Caco-2 (cell line): ENCODE results near the gene LRRIQ3. TPM values are rescaled to one million over a fixed set of nuclear protein-coding genes. Genes with fewer than 3 reads are reported as not detected.
"Not testable (repeated sequence)": the region's sequence is repeated elsewhere in the genome, so short reads cannot be mapped to it uniquely, and the experiment has no call there.

Experiments
- BruUV-seq: library from RNA; stranded (reverse); fragments of 400-500 nt; replicated peaks from 2 replicates; lab custom pipeline; 2021; lab: Mats Ljungman, UMichigan
- CTCF ChIA-PET: fragments of 300-600 bp; sonication (Branson Sonifier 250); formaldehyde crosslinking; loops from one replicate; lab custom pipeline; 2022; ENCODE audit warnings: antibody characterized with exemption; lab: Charles Lee
- POLR2A ChIA-PET: fragments of 300-600 bp; sonication (Branson Sonifier 250); formaldehyde crosslinking; loops from one replicate; lab custom pipeline; 2022; ENCODE audit warnings: antibody characterized with exemption; lab: Charles Lee
- DNase-seq, 2 experiments: peaks; one replicate each; pipeline versions ENCODE4 v3.0.0 to v3.0.0-alpha.2; 2020 to 2022
- H3K27me3 ChIP-seq: replicated peaks from 2 replicates; pipeline ENCODE4 v1.6.0; 2011; ENCODE audit warnings: low read length; ENCODE audit not compliant: control insufficient read depth, insufficient read depth
- H3K36me3 ChIP-seq: 2 replicates; pipeline ENCODE4 v1.5.1; 2011; ENCODE audit warnings: low read length; ENCODE audit not compliant: control insufficient read depth, insufficient read depth
- H3K4me1 ChIP-seq: fragments of 250-450 bp; sonication (Bioruptor Pico); 2 replicates; pipeline ENCODE4 v1.5.1; 2020; ENCODE audit warnings: mild to moderate bottlenecking
- H3K4me3 ChIP-seq: 2 replicates; pipeline ENCODE4 v1.5.1; 2011; ENCODE audit warnings: low read depth, mild to moderate bottlenecking, control low read depth, low read length
- H3K9me3 ChIP-seq: fragments of 250-450 bp; sonication (Bioruptor Pico); 2 replicates; pipeline ENCODE4 v1.5.1; 2020; ENCODE audit warnings: mild to moderate bottlenecking, moderate library complexity
- H3K27ac Mint-ChIP-seq: one replicate; pipeline ENCODE4 v1.8.0; 2022; ENCODE audit warnings: mixed read lengths; ENCODE audit not compliant: unreplicated experiment
- H3K27me3 Mint-ChIP-seq: one replicate; pipeline ENCODE4 v1.8.0; 2022; ENCODE audit warnings: mixed read lengths; ENCODE audit not compliant: insufficient read depth, unreplicated experiment
- H3K36me3 Mint-ChIP-seq: one replicate; pipeline ENCODE4 v1.8.0; 2022; ENCODE audit warnings: mild to moderate bottlenecking, mixed read lengths; ENCODE audit not compliant: insufficient read depth, unreplicated experiment
- H3K4me1 Mint-ChIP-seq: one replicate; pipeline ENCODE4 v1.8.0; 2022; ENCODE audit warnings: low read depth, mixed read lengths; ENCODE audit not compliant: unreplicated experiment
- H3K4me3 Mint-ChIP-seq: one replicate; pipeline ENCODE4 v1.8.0; 2022; ENCODE audit warnings: mild to moderate bottlenecking, moderate library complexity, mixed read lengths; ENCODE audit not compliant: unreplicated experiment
- H3K9me3 Mint-ChIP-seq: one replicate; pipeline ENCODE4 v1.8.0; 2022; ENCODE audit warnings: mixed read lengths; ENCODE audit not compliant: unreplicated experiment
- CTCF ChIP-seq, 2 experiments: fragments of 200-600 bp in 1 of 2; IDR thresholded peaks; 1 replicate in 1 of 2; 2 replicates in 1 of 2; pipeline versions ENCODE4 v1.5.1 to v1.8.0; 2011 to 2022; ENCODE audit warnings: antibody characterized with exemption in 1 of 2, control low read depth in 1 of 2, inconsistent platforms in 1 of 2, low read depth in 1 of 2, low read length in 1 of 2, mild to moderate bottlenecking in 1 of 2, moderate library complexity in 1 of 2; ENCODE audit not compliant: insufficient read depth in 1 of 2, severe bottlenecking in 1 of 2, unreplicated experiment in 1 of 2
- intact Hi-C: fragments of 100-400 bp; cut with micrococcal nuclease; formaldehyde crosslinking; loops from one replicate; pipeline ENCODE4 v1.10.0; 2022; ENCODE audit not compliant: unreplicated experiment
- total RNA-seq: library from RNA; stranded (reverse); gene quantifications from 2 replicates; pipeline ENCODE4 v1.2.3, GENCODE V29; 2022

Gene LRRIQ3
- total RNA-seq, 1 experiment from 2014 or later, result 0.23 TPM

GRCh38 chr1:74180490-74180889 lies 17.5 kb downstream of the LRRIQ3 start:
- CTCF ChIA-PET, result no interaction called here
- Mint-ChIP-seq H3K36me3 (no peaks in the 10 kb centered on the region), H3K4me1 (no peaks in the 10 kb centered on the region), H3K27ac (no peak overlapping the region), H3K4me3 (no peak overlapping the region), H3K9me3 (no peaks in the 10 kb centered on the region), H3K27me3 (no peaks in the 10 kb centered on the region)
- Histone ChIP-seq H3K4me1 (no peaks in the 10 kb centered on the region), H3K4me3 (no peak overlapping the region), H3K9me3 (no peaks in the 10 kb centered on the region), H3K27me3 (no peaks in the 10 kb centered on the region), H3K36me3 (no peaks in the 10 kb centered on the region)
- no peak for DNase-seq
- POLR2A ChIA-PET, result no interaction called here
- no TSS peak for BruUV-seq
- intact Hi-C loops, result no loop called here
- TF ChIP-seq CTCF (IDR thresholded peaks at IDR 0.05; ENCODE audit: insufficient read depth in 1 of 2, low read depth in 1 of 2, low read length in 1 of 2, severe bottlenecking in 1 of 2, unreplicated experiment in 1 of 2), result no peak

DNA sequence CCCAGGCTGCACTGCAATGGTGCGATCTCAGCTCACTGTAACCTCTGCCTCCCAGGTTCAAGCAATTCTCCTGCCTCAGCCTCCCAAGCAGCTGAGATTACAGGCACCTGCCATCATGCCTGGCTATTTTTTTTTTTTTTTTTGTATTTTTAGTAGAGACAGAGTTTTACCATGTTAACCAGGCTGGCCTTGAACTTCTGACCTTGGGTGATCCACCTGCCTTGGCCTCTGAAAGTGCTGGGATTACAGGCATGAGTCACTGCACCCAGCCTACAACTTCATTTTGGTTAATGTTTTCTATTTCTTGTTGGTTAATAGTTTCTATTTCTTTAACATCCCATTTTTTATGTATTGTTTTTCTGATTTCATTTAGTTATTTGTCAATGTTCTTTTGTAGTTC lies 23.6 kb downstream of the LRRIQ3 start:
- H3K4me3 ChIP-seq, H3K27me3 Mint-ChIP-seq, intact Hi-C loops, BruUV-seq, CTCF ChIA-PET, POLR2A ChIA-PET, H3K4me1 Mint-ChIP-seq, H3K4me1 ChIP-seq, H3K9me3 ChIP-seq, H3K27ac Mint-ChIP-seq, H3K36me3 ChIP-seq, H3K4me3 Mint-ChIP-seq, H3K27me3 ChIP-seq, DNase-seq, H3K36me3 Mint-ChIP-seq, H3K9me3 Mint-ChIP-seq: not testable (repeated sequence)

DNA sequence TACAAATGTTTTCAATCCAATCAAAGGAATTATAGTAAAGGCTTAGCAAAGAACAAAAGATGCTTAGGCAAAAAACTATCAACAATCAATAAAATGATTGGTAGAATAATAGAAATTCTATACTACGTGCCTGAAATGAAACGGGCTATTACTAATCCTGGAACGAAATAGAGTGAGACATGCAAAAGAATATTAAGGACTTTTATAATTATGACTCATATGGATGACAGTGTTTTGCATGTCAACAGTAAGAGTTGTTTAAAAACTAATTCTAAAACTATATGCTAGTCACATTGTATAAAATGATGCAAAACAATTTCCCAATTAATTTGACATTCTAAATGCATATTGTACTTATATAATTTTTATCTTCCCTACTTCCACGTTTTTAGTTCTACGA lies 35.6 kb downstream of the LRRIQ3 start:
- BruUV-seq, result no TSS peak
- Histone ChIP-seq H3K36me3 (no peaks in the 10 kb centered on the region), H3K9me3 (no peaks in the 10 kb centered on the region), H3K4me3 (no peak overlapping the region), H3K27me3 (no peaks in the 10 kb centered on the region), H3K4me1 (no peaks in the 10 kb centered on the region)
- no peak for DNase-seq
- Mint-ChIP-seq H3K4me1 (no peaks in the 10 kb centered on the region), H3K9me3 (no peaks in the 10 kb centered on the region), H3K36me3 (no peaks in the 10 kb centered on the region), H3K27ac (no peak overlapping the region), H3K27me3 (no peaks in the 10 kb centered on the region), H3K4me3 (no peak overlapping the region)
- TF ChIP-seq CTCF (IDR thresholded peaks at IDR 0.05; ENCODE audit: insufficient read depth in 1 of 2, low read depth in 1 of 2, low read length in 1 of 2, severe bottlenecking in 1 of 2, unreplicated experiment in 1 of 2), result no peak
- CTCF ChIA-PET, result no interaction called here
- intact Hi-C loops, result no loop called here
- POLR2A ChIA-PET, result no interaction called here

DNA sequence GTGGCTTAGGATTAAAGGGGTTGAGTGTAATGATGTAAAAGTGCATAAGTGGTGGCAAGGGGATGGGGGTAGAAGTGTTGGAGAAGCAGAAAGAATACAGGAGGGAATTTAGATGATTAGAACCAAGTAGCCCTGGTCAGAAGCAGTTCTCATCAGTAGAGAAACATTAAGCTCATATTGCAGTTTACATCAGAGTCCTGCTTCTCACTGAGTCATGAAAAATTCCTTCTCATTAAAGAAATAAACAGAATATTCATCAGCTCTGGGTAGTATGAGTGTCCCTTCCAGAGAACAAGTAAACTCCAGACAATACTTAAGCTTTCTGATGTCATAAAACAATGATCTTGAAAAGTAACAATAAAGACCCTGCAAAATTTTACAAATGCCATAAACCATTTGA lies 36.5 kb downstream of the LRRIQ3 start:
- Histone ChIP-seq H3K36me3 (no peaks in the 10 kb centered on the region), H3K4me1 (no peaks in the 10 kb centered on the region), H3K27me3 (no peaks in the 10 kb centered on the region), H3K4me3 (no peak overlapping the region), H3K9me3 (no peaks in the 10 kb centered on the region)
- no peak overlapping the region for H3K27ac Mint-ChIP-seq
- DNase-seq, result no peak
- intact Hi-C loops, result no loop called here
- no peaks in the 10 kb centered on the region for H3K9me3 Mint-ChIP-seq
- BruUV-seq, result no TSS peak
- H3K4me1 Mint-ChIP-seq, result no peaks in the 10 kb centered on the region
- H3K27me3 Mint-ChIP-seq, result no peaks in the 10 kb centered on the region
- H3K36me3 Mint-ChIP-seq, result no peaks in the 10 kb centered on the region
- no peak overlapping the region for H3K4me3 Mint-ChIP-seq
- POLR2A ChIA-PET, result no interaction called here
- TF ChIP-seq CTCF (IDR thresholded peaks at IDR 0.05; ENCODE audit: insufficient read depth in 1 of 2, low read depth in 1 of 2, low read length in 1 of 2, severe bottlenecking in 1 of 2, unreplicated experiment in 1 of 2), result no peak
- CTCF ChIA-PET, result no interaction called here
